ENCODE measurements around the gene GLA. TPM values are rescaled to one million over a fixed set of nuclear protein-coding genes. Genes with fewer than 3 reads are reported as not detected.
A peak's percentile ranks its signal among the peaks of the same experiment; 100 is the strongest.

Gene GLA
- polyA plus RNA-seq (ENCODE audit: insufficient read length) = 15.0 TPM

DNA sequence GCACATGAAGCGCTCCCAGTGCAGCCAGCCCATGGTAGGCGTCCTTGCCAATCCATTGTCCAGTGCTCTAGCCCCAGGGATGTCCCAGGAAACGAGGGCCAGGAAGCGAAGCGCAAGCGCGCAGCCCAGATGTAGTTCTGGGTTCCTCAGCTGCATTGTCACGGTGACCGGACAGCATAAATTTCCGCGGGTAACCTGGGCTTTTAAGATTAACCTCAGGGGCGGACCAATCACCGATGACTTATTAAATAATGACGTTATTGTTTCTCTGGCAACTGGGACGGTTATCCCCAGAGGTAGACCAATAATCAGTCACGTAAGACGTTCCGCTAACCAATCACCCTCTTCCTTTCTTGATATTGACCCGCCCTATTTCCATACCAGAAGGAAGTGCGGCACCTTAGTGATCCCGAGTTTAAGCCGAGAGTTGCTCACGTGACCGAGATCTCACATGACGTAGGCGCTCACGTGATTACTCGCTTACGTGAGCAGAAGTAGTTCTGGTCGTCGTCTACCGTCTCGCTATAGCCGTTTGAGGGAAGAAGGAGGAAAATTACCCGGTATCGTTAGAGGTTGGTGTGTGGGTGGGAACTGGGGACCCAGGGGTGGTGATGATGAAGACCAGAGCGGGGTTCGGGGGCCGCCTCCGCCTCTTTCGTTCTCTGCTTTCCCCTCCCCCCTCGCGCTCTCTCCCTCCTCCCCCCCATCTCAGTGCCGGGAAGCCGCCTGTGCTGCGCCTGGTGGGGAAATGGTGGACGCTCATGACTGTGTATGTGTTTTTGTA, at the start of gene GLA, which contains the start of gene HNRNPH2:
Gene GLA, minus strand, starts transcription at position 178 of the 784 bp plus-strand sequence. Its CDS starts 22 bp downstream, at position 156.
Gene HNRNPH2, plus strand, starts transcription at position 475 of the 784 bp plus-strand sequence. CDS start 3,767 bp downstream, outside the sequence.
- peak; percentile 94 for DNase-seq

DNA sequence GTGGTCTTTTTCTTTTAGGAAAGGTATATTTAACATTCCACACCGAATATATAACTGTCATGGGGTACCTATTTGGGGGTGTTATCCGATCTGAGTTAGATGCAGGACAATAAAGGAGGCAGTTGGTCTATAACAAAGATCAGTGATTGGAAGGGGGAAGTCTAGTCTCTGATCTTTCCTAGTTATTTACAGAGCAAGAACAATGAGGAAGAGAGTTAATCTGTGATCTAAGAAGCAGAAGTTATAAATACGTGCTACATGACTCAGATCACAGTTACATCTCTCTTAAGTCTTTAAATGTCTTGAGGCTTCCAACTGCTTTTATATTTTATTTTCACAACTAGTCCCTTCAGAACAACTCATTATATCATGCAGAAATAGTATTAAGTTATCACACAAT, 44.3 kb upstream of the GLA start:
- DNase-seq = no peak

DNA sequence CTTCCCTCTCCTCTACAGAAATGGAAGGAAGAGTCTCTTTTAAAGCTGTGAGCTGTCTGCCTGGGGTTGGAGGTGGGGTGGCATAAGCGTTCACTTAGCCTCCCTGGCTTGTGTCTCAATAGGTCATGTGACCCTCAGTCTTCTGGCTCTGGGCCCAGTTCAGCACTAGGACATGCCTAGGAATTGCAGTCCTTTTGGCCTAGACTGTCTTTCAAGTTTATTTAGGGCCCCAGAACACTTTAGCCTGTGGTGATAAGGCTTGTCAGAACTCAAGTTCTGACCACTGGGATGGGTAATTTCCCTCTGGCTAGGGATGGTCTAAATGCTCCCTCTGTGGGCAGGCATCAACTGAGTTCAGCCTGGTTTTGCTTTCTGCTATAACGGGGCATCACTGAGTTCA, 43.2 kb upstream of the GLA start:
- DNase-seq = no peak

DNA sequence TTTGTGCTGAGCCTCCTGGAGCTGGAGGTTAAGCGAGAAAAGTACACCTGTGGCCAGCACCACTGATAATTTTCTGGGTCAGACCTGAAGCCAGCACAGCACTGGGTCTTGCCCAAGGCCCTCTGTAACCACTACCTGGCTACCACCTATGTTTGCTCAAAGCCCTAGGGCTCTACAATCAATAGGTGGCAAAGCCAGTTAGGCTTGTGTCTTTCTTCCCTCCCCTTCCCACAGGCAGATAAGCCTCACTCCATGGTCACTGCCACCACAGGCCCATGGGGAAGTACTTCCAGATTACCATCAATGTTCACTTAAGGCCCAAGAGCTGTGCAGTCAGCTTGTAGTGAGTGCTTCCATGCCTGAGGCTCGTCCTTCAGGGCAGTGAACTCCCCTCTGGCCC, 42.4 kb upstream of the GLA start:
- DNase-seq = no peak

DNA sequence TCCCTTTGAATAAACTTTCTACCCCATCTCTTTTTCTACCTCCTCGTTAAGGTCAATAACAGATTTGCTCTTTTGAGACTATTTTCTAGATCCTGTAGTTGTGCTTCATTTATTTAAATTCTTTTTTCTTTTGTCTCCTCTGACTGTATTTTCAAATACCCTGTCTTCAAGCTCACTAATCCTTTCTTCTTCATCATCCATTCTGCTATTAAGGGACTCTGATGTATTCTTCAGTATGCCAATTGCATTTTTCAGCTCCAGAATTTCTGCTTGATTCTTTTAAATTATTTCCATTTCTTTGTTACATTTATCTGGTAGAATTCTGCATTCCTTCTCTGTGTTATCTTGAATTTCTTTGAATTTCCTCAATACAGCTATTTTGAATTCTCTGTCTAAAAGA, 41.6 kb upstream of the GLA start:
- DNase-seq = no peak

DNA sequence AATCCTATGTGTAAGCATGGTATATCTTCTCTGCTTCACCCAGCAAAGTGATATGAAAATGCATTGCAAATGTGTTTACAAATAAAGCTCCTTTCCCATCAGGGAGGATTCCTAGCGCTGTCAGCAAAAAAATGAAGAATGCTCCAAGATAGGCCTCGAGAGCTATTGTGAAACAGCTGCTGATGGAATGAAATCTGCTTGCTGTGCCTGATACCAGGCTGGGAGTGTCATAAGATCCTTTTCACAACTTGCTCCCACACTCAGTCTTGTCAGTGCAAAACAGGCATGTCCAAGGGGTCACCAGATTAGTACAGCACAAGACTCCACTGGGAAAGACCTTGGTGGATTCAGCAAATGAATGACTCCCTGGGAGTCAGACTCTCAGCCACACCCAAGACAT, 34.4 kb upstream of the GLA start:
- no peak for DNase-seq

DNA sequence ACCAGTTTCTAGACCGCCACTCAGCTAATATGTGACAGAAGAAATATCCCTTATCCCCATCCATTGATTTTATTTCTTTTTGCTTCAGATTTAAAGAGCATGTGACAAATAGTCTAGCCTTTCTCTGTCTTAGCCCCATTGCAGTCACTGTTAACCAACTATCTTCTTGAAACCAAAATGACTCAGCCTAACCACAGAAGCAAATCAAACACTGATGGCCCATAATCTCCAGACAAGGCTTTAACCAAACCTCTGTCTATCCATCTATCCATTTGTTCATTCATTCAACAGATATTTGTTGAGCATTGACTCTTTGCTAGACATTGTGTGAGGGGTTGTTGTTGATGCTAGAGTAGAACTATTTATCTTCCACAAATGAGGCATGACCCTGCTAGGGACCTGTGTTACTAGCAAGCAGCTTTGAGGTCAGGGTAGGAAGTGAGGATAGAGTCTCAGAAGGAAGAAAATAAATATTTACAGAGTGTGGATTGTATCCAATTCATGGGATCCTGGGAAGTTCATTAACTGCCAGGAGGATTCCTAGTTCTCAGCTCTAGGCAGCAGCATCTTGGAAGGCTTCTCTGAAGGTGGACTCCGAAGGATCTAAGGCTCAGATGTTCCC, 22.8 kb upstream of the GLA start:
- DNase-seq = no peak

DNA sequence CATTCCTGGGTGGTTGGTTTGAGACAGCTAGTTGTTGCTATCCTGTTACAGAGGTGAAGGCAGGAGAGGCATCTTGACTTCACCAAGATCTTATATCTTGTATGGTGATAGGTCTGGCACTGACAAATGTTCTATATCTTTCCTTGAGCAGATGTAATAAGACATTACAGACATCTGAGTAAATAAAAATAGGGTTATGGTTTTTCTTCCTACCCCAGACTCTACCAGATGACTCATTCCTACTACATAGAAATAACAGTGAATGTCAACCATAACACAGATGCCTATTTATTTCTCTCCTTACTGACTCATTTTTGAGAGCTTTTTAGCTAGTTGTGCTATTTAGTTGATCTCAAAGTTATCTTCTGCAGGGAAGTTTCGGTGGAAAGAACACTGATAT, 22.2 kb upstream of the GLA start:
- no peak for DNase-seq

DNA sequence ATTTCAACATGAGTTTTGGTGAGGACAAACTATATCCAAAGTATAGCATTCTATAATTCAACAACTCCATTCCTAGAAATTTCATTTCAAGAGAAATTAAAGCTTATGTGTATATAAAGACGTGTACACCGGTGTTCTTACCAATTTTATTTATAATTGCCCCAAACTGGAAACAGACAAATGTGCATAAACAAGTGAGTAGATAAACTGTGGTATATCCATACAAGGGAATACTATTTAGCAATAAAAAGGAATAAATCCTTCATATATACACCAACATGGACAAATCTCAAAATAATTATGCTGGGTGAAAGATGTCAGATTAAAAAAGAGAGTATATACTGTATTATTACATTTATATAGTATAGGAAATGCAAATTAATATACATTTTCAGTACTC, 20.2 kb upstream of the GLA start:
- DNase-seq = no peak

DNA sequence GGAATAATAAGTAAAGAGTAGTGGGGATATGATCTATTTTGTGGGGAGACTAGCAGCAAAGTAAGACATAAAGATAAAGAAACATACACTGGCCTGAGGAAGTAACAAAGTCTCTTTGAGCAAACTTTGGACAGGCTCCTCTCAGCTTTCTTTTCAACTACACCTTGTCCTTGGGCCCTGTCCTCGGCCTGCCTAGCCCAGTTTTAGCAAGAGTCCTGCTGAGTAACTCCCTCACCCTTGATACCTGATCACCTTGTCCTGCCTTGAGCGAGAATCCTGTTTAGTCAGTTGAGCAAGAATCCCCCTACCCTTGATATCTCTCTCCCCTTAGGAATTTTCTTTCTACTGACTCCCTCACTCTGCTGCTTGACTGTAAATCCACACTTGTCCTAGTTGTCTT, 11.8 kb upstream of the GLA start:
- no peak for DNase-seq

DNA sequence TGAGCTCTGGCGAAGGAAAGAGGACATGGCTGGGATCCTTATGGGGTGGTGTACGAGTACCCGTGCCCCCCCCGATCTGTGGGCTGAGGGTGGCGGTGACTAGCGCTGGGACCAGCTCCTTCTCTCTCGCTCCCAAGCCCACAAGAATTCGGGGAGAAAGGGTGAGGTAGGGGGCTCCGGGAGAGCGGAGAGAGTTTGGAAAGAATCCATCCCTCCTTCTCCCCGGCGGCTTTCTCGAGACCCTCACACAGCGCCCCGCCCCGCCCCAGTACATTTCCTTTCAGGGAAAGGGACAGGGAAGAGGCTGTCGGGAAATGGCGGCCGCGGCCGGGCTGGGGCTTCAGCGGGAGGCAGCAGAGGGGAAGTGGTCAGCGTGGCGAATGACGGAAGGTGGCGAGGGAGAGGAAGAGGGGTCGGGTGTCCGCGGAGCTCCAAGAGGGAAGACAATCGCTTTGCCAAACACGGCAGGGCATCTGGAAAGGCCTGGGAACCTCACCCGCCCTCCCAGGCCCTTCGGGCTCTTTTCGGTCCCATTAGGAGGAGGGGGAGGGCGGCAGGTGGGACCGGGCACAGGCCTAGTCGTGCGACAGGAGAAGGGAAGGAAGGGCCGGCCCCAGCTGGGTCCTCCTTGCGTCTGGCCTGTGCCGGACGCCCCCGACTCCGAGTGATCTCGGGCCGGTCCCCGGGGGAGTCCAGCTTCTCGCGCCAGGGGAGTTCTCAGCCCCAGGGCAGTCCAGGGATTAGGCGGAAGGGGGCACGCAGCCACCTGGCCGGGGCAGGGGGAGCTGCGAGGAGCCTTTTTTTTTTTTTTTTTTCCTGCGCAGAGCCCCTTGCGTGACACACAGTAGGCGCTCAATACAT, 10.5 kb upstream of the GLA start:
- peak; percentile 54 for DNase-seq

DNA sequence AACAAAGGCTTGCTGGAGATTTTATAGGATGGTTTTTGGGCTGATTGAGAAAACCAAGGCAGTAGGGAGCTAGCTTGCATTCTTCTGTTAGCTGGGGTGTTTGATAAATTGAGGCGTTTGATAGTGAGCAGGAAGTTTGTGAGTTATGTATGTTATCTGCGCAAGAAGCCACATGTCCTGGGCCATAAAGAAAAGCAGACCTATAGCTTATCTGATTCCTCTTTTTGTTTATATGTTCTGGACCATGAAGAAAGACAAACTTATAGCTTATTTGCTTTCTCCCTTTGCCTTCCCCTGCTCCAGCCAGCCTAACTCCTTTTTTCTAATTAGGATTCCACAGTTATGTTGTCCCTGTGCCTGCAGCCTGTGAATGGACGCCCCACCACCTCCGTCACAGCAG, 9.5 kb upstream of the GLA start:
- no peak for DNase-seq

DNA sequence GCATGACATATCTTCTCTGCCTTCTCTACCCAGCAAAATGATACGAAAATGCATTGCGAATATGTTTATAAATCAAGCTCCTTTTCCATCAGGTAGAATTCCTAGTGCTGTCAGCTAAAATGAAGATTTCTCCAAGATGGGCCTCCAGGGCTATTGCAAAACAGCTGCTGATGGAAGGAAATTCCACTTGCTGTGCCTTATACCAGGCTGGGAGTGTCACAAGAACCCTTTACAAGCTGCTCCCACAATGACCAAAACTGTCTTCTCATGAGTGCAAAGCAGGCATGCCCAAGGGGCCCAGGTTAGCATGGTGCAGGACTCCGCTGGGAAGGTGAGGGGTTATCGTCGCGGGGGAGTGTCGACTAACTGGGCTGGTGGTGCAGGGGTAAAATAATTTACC, 9.0 kb upstream of the GLA start:
- DNase-seq = no peak

DNA sequence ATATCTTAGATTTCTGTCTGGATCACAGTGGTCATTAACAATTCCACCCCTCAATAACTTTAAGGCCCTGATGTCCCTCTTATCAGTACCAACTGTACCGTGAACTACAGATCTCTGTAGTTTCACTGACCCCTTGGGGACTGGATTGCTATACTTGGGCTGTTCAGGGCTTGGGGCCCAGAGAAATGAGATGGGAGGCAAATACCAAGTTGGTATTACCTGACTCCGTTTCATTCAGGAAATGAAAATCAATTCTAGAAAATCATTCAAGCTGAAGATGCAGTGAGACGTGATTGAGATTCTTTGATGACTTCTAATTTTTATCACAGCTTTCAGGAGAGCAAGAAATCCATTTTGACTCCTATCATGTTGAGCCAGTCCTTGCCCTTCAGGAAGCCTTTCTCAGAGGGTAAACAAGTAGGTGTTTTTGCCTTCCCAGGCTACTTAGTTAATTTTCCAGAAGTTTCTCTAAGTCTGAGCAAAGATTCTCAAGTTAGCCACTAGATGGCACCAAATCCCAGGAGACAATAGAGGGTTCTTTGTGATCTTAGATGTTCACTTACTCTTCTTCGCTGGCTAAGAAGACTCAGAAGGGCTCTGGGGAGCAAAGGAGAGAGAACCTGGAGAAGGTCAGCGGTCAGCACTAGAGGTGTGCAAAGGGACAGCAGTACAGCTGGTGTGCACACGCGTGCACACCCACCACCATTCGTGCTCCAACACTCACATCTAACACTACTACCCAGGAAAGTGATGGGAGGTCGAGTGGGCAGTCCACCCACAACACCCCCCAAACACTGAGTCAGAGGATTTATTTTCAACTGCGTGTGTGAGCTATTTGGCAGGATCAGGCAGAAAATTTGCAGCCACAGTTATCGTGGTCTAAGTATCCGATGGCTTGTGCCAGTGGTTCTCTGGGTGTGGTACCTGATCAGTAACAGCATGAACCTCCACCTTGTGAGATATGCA, 7.7 kb upstream of the GLA start:
- peak; percentile 56 for DNase-seq

DNA sequence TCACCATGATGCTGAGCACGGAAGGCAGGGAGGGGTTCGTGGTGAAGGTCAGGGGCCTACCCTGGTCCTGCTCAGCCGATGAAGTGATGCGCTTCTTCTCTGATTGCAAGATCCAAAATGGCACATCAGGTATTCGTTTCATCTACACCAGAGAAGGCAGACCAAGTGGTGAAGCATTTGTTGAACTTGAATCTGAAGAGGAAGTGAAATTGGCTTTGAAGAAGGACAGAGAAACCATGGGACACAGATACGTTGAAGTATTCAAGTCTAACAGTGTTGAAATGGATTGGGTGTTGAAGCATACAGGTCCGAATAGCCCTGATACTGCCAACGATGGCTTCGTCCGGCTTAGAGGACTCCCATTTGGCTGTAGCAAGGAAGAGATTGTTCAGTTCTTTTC, 4.3 kb upstream of the GLA start:
- DNase-seq = no peak

DNA sequence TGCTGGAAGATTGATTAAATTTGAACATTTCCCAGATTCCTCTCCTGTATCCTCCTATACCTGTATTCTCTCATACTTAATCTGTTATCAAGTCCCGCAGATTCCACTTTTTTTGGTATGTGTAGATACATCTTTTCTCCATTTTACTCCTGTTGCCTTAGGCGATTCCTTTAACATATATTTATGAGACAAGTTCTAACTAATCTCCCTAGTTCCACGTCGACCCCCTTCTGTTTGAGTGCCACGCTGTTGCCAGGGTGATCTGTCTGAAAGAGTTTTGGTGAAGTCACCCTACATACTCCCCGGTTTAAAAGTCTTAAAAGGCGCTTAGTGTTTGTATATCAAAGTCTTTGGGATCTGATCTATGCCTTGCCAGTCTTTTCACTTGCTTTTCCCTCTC, 2.7 kb upstream of the GLA start:
- no peak for DNase-seq

DNA sequence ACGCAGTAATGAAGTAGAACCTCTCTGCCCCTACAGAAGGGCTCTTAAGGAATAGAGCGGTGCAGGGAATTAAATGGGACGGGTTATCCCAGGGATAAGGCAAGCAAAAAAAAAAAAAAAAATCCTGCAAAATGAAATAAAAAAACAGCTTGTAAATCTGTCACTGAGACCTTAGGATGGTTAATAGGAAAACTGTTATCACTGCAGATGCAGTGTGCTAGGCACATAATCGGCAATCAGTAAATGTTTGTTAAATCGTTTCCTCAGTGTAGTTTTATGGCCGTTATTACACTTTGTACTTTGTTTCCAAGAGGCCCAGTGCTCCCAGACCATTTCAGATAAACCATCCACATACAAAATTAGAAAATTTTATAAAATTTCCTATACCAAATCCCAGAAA, 1.3 kb upstream of the GLA start:
- DNase-seq = no peak

DNA sequence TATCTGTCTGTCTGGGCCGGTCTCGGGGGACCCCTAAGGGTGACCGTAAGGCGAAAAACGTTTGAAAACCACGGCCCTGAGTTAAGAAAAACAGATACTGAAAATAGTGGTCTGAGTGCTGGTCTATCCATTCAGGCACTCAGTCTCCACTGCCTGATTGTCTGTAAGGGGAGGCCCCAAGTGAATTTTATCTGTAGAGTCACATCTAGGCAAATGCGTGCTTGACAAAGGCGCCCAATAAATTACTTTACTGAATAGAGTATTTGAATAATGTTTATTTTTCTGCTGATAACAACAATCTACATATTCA, 762 bp upstream of the GLA start:
- no peak for DNase-seq

DNA sequence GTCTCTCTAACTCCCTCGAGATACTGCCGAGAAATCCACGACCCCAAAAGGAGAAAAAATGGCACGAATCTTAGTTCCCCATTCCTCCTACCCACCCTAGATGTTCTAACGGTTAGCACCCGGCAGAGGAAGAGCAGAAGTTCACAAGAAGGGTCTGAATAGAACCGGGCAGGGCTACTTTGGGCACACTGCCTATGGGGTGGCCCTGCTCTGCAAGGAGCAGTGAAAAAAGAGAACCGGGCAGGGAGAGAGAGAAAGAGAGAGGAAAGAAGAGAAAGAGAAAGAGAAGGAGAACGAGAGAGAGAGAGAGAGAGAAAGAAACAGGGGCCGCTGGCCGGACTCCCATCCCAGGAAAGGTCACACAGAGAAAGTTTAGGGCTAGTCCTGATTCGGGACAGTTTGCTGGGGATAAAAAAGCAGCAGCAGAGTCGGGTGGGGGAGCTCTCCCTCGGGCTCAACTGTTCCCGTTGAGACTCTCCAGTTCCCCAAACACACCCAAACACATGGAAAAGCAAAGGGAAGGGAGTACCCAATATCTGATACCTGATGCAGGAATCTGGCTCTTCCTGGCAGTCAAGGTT, 468 bp downstream of the GLA start:
- DNase-seq = peak; percentile 26

DNA sequence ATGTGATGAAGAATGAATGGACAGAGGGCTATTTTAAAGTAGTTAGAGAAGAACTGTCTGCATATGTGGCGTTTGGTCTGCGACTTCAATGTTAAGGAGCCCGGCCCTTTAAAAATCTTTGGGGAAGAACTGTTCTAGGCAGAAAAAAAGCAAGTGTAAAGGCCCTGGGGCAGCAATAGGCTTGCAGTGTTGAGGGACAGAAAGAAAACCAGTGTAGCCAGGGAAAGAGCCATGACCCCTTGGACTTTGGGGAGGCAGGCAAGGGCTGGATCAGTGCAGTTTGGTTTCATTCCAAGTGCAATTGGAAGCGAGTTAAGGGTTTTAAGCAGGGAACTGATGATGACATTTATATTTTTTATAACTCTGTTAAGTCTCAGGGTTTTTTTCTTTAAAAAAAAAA, 7.9 kb downstream of the GLA start:
- DNase-seq = no peak

DNA sequence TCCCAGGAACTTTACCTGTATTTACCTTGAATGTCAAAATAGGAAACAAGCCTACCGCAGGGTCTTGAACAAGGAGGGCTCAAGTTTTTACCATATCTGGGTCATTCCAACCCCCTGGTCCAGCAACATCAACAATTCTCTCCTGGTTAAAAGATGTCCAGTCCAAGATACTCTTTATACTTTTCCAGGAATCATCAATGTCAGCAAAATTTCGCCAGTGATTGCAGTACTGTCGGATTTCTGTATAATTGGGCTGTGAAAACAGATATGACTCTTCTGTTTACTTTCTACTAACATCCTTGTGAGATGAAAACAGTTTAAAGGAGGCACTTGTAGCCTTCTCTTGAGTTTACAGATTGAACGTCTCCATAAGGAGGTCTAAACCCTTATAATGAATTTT, 9.0 kb downstream of the GLA start:
- no peak for DNase-seq

DNA sequence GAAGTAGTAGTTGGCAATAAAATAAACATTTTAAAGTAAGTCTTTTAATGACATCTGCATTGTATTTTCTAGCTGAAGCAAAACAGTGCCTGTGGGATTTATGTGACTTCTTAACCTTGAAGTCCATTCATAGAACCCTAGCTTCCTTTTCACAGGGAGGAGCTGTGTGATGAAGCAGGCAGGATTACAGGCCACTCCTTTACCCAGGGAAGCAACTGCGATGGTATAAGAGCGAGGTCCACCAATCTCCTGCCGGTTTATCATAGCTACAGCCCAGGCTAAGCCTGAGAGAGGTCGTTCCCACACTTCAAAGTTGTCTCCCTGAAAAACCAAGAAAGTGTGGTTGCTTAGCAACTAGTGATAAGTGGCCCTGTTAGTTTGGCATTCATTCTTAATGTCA, 9.9 kb downstream of the GLA start:
- DNase-seq = no peak

Data from hindlimb muscle (tissue), 1 donor.